SIG-M5 (cell line): Measurements from ENCODE around the gene SMYD1.
A peak's percentile ranks its signal among the peaks of the same experiment; 100 is the strongest.

Experiments
- DNase-seq: peaks from one replicate; lab custom pipeline; 2025; lab: John Stamatoyannopoulos, UW

SMYD1 gene

DNA sequence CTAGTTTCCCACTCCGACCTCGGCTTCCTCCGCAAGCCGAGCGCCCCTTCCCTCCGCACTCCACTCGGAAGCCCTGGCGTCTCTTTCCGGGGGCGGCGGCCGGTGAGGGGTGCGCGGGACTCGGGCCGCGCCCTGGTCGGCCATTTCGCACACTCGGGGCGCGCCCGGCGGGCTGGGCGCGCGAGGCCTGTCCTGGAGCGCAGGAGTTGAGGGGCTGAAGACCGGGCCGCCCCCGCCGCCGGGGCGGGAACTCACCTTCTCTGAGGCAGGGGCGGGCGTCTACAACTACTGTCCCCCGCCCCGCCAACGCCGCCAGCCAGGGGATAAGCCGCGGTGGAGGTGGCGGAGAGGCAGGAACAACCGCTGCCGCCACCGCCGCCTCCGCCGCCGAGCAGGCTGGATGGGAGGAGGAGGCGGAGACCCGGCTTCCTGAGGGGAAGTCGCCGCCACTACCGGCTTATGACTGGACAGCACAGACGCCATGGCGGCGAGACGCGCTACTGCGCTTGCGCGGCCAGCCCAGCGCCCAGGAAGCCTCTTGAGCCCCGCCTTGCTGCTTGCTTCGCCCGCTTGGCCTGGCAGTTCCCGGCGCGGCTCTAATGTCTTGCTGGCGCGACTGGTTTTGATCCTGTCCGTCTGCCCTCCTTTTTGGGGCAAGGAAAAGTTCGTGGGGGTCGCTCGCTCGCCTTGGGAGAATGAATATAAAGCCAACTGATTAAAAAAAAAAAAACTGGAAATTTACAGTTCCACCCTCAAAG, 12.1 kb upstream of the SMYD1 start, which contains the start of gene KRCC1:
Gene KRCC1 (minus strand): TSS at position 413 of the 758 bp plus-strand sequence. CDS start 27,220 bp downstream, outside the sequence.
- peak; percentile 67 for DNase-seq

DNA sequence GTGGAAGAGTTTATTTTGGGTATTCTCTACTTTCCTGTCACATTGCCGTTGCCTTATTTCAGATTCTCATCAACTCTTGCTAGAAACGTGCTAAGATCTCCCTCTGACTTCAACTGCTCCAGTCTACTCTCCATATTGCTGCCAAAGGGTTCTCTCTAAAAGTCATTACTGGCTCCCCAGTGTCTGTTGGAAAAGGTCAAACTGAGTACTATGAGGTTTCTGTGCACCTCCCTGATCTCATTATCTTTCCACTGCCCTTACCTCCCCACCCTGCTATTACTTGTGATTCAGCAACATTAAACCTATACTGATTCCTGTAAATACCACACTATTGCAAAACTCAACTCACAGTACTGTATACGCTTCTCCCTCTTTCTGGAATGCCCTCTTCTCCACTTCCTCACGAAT, 10.2 kb upstream of the SMYD1 start:
- no peak for DNase-seq

DNA sequence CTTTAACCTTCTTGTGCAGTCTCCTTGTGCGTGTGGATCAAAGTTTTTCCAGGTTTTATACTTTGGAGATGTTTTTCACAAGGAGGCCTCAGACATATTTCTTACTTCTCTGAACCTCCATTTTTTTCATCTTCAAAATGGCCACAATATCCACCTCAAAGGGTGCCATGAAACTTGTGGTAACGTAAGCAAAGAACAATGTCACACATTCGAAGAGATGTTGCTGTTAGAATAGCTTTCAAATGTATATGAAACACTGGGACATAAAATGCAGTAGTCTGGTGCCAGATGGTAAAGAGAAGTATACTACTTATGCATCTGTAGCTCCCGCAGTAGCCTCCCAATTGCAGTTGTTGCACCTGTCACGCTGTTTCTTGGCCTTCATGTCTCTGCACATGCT, 9.4 kb upstream of the SMYD1 start:
- DNase-seq = no peak

DNA sequence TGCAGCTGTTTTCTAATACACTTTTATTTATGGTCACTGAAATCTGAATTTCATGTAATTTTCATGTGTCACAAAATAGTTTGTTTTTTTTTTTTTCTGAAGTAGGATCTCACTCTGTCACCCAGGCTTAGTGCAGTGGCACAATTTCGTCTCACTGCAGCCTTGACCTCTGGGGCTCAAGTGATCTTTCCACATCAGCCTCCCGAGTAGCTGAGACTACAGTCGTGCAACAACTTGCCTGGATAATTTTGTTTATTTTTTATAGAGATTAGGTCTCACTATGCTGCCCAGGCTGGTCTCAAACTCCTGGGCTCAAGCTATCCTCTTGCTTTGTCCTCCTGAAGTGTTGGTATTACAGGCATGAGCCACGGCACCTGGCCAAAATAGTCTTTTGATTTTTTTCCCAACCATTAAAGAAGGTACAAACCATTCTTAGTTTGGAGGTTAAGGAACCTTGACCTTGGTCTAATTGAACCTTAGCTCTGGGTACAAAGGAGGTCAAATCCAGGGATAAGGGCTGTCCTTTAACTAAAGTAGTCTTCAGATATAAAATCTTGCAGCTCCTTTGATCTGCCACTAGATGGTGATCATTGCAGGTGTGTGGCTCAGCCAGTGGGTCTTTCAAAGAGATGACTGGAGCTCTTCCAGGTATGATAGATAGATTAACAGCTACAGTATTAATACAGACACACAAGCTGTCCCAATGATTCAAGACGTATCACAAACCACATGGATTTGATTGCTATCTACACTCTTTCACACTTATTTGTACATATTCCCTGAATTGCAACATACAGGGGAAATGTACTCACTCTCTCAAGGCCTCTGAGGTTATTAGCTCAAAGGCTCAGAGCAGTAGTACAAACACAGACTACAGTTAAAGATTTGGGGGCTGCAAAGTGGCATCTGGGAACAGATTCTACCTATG, 7.4 kb upstream of the SMYD1 start:
- DNase-seq = no peak

- DNase-seq = no peak
Observed at GRCh38 chr2:88060907-88061275, 6.7 kb upstream of the SMYD1 start.

DNA sequence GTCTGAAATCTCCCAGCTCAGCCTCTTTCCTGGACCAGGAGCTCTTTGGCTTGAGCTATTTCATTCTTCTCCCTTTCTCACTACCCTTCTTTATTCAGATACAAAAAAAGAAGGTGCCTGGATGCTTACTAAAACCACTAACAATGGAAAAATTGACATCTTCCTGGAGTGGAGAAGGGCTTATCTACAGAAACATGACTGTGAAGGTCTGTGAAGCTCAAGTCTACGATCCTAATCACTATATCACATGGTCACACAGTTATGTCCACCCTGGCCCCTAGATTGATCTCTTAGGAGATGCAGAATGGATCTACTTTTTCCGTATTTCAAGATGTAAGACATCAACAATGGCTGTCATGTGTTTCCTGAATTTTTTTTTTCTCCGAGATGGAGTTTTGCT, 6.3 kb upstream of the SMYD1 start:
- DNase-seq = no peak

GRCh38 chr2:88066543-88066942, 1.1 kb upstream of the SMYD1 start:
- DNase-seq = no peak

DNA sequence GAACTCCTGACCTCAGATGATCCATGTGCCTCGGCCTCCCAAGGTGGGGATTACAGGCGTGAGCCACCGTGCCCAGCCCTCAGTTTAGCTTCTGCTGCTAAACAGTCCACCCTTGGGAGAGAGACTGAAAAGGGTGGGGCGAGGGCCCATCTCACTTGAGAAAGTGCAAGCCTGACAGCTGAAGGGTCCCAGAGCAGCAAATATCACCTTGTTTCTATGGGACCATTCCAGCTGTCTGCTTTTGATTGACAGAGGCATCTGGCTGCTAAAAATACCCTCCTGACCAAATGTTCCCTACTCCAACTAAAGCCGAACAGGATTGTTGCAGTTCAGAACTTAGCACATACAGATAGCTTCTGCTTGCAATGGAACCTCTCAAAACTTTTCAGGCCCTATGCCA, 436 bp upstream of the SMYD1 start:
- no peak for DNase-seq

DNA sequence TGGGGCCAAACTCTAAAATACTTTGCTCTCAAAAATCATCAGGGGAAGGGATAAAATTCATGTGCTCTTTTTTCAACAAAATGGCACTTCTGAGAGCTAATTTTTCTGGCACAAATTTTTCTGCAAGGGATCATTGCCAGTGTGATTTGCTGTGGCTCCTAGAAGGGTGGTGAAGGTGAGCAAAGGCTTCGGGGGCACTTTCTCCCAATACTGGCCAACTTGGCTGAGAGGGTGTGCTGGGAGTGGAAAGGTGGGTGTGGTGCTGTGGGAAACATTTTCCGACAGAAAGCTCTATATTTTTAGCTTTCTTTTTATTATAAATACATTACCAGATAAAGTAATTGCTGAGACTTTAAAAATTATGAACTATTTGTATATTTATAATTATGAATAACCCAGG, 419 bp downstream of the SMYD1 start:
- DNase-seq = no peak

- DNase-seq = no peak
Observed at GRCh38 chr2:88069117-88069516, 1.5 kb downstream of the SMYD1 start.

DNA sequence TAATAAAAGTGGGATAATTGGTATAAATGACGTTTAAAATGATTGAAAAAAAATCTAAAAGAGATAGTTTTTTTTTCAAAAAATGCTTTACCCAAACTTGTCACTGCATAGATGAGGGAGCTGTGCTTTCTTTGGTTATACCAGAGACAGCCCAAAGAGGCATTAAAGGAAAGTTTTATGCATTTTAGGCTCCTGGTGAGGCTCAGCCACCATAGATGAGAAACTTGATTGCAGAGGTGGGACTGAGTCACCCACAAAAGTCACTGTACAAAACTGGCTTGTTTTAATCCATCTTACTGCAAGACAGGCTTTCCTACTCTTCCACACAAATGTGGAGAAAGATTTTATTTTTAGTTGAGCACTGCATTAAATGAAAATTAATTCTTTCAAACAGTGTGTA, 2.4 kb downstream of the SMYD1 start:
- DNase-seq = no peak

DNA sequence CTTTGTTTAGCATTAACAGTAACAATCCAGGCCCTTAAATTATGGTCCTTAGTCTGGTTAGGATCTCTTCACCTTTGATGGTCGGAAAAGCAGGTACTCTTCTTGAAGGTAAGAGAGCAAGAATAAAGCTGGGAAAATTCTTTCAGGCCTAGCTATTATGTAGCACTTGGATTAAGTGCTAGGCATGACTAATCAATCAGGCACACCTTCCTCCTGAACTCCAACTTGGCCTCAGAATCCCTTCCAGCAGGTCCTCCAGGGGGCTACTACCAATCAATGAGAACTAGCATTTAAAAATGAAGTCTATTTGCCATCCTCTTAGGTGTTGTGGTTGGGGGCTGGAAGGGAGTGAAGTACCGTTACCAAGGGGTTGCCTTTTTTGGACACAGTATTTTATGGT, 3.7 kb downstream of the SMYD1 start:
- DNase-seq = no peak

GRCh38 chr2:88074150-88074549, 6.5 kb downstream of the SMYD1 start:
- DNase-seq = no peak

GRCh38 chr2:88074854-88075292, 7.2 kb downstream of the SMYD1 start:
- peak; percentile 55 for DNase-seq

- no peak for DNase-seq
Observed at GRCh38 chr2:88077080-88077479, 9.5 kb downstream of the SMYD1 start.

- no peak for DNase-seq
Observed at GRCh38 chr2:88078643-88079172, 11.1 kb downstream of the SMYD1 start.

GRCh38 chr2:88080545-88080944, 12.9 kb downstream of the SMYD1 start:
- DNase-seq = no peak

GRCh38 chr2:88081924-88082608, 14.4 kb downstream of the SMYD1 start:
- no peak for DNase-seq

- DNase-seq = no peak
Observed at GRCh38 chr2:88082781-88083180, 15.2 kb downstream of the SMYD1 start.

DNA sequence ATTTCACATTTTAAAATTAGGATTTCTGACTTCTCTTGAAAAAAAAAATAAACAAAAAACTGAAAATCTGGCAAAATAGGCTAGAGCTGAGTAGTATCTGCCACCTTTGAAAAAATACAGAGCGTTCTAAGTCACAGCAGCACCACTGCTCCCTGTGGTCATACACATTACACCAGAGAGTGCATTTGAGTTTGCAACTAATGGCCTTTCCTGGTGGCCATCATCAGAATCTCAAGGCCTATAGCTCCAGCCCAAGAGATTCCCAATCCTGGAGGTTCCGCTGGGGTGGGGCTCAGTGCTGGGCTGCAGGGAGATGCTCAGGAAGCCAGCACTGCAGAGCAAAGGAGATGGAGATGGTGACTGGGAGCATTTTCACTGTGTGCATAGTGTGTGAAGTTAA, 17.5 kb downstream of the SMYD1 start:
- DNase-seq = no peak

DNA sequence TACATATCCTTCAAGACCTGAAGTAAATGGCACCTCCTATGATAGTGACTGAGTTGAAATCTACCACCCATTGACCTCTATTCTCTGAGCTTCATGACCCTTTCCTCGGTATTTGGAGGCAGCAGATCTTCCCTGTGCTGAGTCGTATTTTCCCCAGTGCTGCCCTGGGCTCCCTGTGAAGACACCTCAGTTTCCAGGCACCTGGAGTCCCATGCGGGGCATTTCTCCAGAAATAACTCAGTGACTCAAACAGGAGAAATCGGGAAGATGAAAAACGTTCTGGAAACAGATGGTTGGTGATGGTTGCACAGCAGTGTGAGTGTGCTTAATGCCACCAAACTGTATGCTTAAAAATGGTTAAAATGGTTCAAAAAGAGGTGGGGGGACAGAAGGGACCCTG, 18.0 kb downstream of the SMYD1 start:
- no peak for DNase-seq

DNA sequence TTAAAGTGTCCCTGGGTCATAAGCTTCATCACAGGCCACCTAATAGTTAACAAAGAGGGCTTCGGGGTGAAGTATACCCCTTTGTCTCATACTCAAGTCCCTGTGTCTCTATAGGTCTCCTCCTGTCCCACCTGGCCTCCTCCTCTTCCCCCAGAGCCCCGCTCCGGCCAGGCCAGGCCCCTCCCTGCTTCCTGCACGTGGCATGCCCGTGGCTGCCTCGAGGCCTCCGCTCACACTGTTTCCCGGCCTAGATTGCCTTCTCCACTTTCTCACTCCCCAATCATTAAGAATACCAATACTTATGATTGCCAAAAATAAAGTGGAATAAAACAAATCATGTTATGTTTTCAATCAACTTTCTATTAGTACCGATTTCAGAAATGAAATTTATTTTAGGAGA, 18.8 kb downstream of the SMYD1 start:
- DNase-seq = no peak
